Measurements from ENCODE around the gene OGG1. TPM values are rescaled to one million over a fixed set of nuclear protein-coding genes. Genes with fewer than 3 reads are reported as not detected.

The OGG1 gene
- total RNA-seq, 1 donor = 32.1 TPM

- H3K4me3 ChIP-seq (ENCODE audit: low read depth, low read length) = peak overlapping the region; percentile 99
- DNase-seq (ENCODE audit: low read depth) = peak; percentile 52
- peak; percentile 15 for TF ChIP-seq CTCF (IDR thresholded peaks at IDR 0.05; ENCODE audit: insufficient read depth, low read length)
Observed at GRCh38 chr3:9793161-9793781, 43.5 kb downstream of the OGG1 start.

- DNase-seq (ENCODE audit: low read depth) = no peak
- TF ChIP-seq CTCF (IDR thresholded peaks at IDR 0.05; ENCODE audit: insufficient read depth, low read length) = no peak
- H3K4me3 ChIP-seq (ENCODE audit: low read depth, low read length) = no peak overlapping the region
Observed at GRCh38 chr3:9794400-9794799, 44.6 kb downstream of the OGG1 start.

GRCh38 chr3:9795207-9795606, 45.5 kb downstream of the OGG1 start:
- TF ChIP-seq CTCF (IDR thresholded peaks at IDR 0.05; ENCODE audit: insufficient read depth, low read length) = no peak
- DNase-seq (ENCODE audit: low read depth) = no peak

GRCh38 chr3:9797196-9797945, 47.6 kb downstream of the OGG1 start:
- H3K4me3 ChIP-seq (ENCODE audit: low read depth, low read length) = no peak overlapping the region
- no peak for DNase-seq (ENCODE audit: low read depth)
- no peak for TF ChIP-seq CTCF (IDR thresholded peaks at IDR 0.05; ENCODE audit: insufficient read depth, low read length)

More at GRCh38 chr3:9795207-9795606, 45.5 kb downstream of the OGG1 start:
- no peak overlapping the region for H3K4me3 ChIP-seq (ENCODE audit: low read depth, low read length)

GRCh38 chr3:9800529-9800928, 50.8 kb downstream of the OGG1 start:
- H3K4me3 ChIP-seq (ENCODE audit: low read depth, low read length) = no peak overlapping the region
- DNase-seq (ENCODE audit: low read depth) = no peak
- peak; percentile 14 for TF ChIP-seq CTCF (IDR thresholded peaks at IDR 0.05; ENCODE audit: insufficient read depth, low read length)

GRCh38 chr3:9803494-9803893, 53.7 kb downstream of the OGG1 start:
- DNase-seq (ENCODE audit: low read depth) = no peak
- TF ChIP-seq CTCF (IDR thresholded peaks at IDR 0.05; ENCODE audit: insufficient read depth, low read length) = no peak
- H3K4me3 ChIP-seq (ENCODE audit: low read depth, low read length) = no peak overlapping the region

All from fibroblast of the aortic adventitia (primary cell).